Heart right ventricle (tissue), 16 donors: ENCODE measurements around the gene ALOX12B. TPM values are rescaled to one million over a fixed set of nuclear protein-coding genes. Genes with fewer than 3 reads are reported as not detected.
A peak's percentile ranks its signal among the peaks of the same experiment; 100 is the strongest.

ENCODE experiments used
- ATAC-seq, 8 donors: fragments of 200-7000 bp; cut with Tn5 transposase; one replicate each; pipeline ENCODE4 v1.9.1; 2020; ENCODE audit warnings: mild to moderate bottlenecking in 8 of 8, moderate library complexity in 8 of 8, moderate number of reproducible peaks in 1 of 8
- DNase-seq, 2 donors: peaks; one replicate each; pipeline ENCODE4 v3.0.0-alpha.2; 2020
- H3K27ac ChIP-seq, 10 donors: fragments of 200-600 bp; sonication (generic) in 2 of 10; one replicate each; pipeline versions ENCODE4 v1.5.0 to v1.8.0; 2020 to 2022; ENCODE audit warnings: mild to moderate bottlenecking in 3 of 10
- H3K27me3 ChIP-seq, 7 donors: fragments of 200-600 bp; one replicate each; pipeline ENCODE4 v1.8.0; 2021 to 2022; ENCODE audit warnings: mild to moderate bottlenecking in 2 of 7
- H3K36me3 ChIP-seq, 9 donors: fragments of 200-600 bp; sonication (generic) in 1 of 9; one replicate each; pipeline versions ENCODE4 v1.5.0 to v1.8.0; 2020 to 2022; ENCODE audit warnings: mild to moderate bottlenecking in 2 of 9
- H3K4me1 ChIP-seq, 9 donors: fragments of 200-600 bp; sonication (generic) in 1 of 9; one replicate each; pipeline versions ENCODE4 v1.5.0 to v1.8.0; 2020 to 2022; ENCODE audit warnings: mild to moderate bottlenecking in 4 of 9
- H3K4me3 ChIP-seq, 10 donors: fragments of 200-600 bp; sonication (generic) in 2 of 10; one replicate each; pipeline versions ENCODE4 v1.5.0 to v1.8.0; 2020 to 2022; ENCODE audit warnings: mild to moderate bottlenecking in 7 of 10, moderate library complexity in 2 of 10
- H3K9me3 ChIP-seq, 11 donors: fragments of 200-600 bp in 10 of 11; sonication (generic) in 2 of 11; one replicate each; pipeline versions ENCODE4 v1.5.0 to v1.8.0; 2013 to 2022; ENCODE audit warnings: mild to moderate bottlenecking in 2 of 11, control low read depth in 1 of 11, moderate library complexity in 1 of 11
- CTCF ChIP-seq, 9 donors: fragments of 200-600 bp; sonication (generic) in 2 of 9; IDR thresholded peaks; one replicate each; pipeline versions ENCODE4 v1.5.0 to v1.8.0; 2021 to 2022; ENCODE audit warnings: antibody characterized with exemption in 9 of 9, mild to moderate bottlenecking in 5 of 9, moderate library complexity in 1 of 9
- WGBS, 2 donors: extraction: QIAGEN DNeasy Blood & Tissue Kit; methylation state at CpG; one replicate each; pipeline ENCODE4 v1.1.7; 2013; ENCODE audit warnings: inconsistent platforms in 1 of 2; 5-methylcytosine and 5-hydroxymethylcytosine counted together
- intact Hi-C, 10 donors: fragments of 100-400 bp; cut with DNase I; formaldehyde crosslinking; loops; one replicate each; pipeline versions ENCODE4 v1.11.1 to v1.14.2; 2022
- long read RNA-seq, 3 donors: library from polyadenylated mRNA; unstranded; transcript quantifications; one replicate each; pipeline ENCODE4 v2.0.0, GENCODE V29; 2020 to 2021
- polyA plus RNA-seq, 2 donors: library from polyadenylated mRNA; stranded (reverse); fragments of 200-250 nt; gene quantifications; one replicate each; pipeline ENCODE4 v1.2.3, GENCODE V29; 2013
- total RNA-seq, 10 donors: library from RNA; stranded (reverse); fragmentation: NEBNext Ultra II Directional in 3 of 10; extraction: Animal tissue kit (Norgen Biotek cat#: 25700) in 3 of 10; gene quantifications; one replicate each; pipeline versions ENCODE4 v1.2.1 to v1.2.4, GENCODE V29; 2021 to 2023
- donor health status: Arrhythmogenic right ventricular cardiomyopathy.
- donor health status: ischemic (EF 13 %, LVEDD 7.1; RV severe dilation, severe dysfunction).
- donor health status: healthy with polysubstance abuse.
- donor health status: DM: no; HTN: yes; CAD: no.
- donor health status: DM: no; HTN: no; CAD: no.
- donor health status: ischemic (EF 25% LVEDD 6.9; RV normal size, moderate dysfunction).
- donor health status: ischemic (EF 25% LVEDD 5.7; RV mildly dilated, moderate dysfunction).
- donor health status: healthy.
- donor health status: DM: yes; HTN: yes; CAD: no.
- donor health status: Ischemic cardiomyopathy.
- donor health status: ischemic (EF 35%, LVEDD 5.7; RV mildly dilated, moderate dysfunction).
- donor health status: nonischemic (EF 11% LVEDD 7.7; RV severe dilation, severe dysfunction).
- donor health status: DM: yes; HTN: yes; CAD: no.
- donor health status: PGD.
- donor health status: ischemic (EF 29% LVEDD 5.4; RV normal size, mild dysfunction).
- donor health status: nonischemic (EF 23%, LVEDD 6.1; RV moderate dilation, normal function).

ALOX12B gene
- total RNA-seq = not detected
- not detected for polyA plus RNA-seq
- long read RNA-seq, donor 1 = 0 reads
- long read RNA-seq, donor 2 = 0 reads
- long read RNA-seq, donor 3 = 0 reads

- DNase-seq (no peak), ATAC-seq (peak in 1 of 8 donors; percentile 25)
- H3K9me3 ChIP-seq = no peaks in the 10 kb centered on the region
- no peak within 1 kb of the TSS for H3K4me3 ChIP-seq
- no peaks in the 10 kb centered on the region for H3K36me3 ChIP-seq
- TF ChIP-seq CTCF (IDR thresholded peaks at IDR 0.05) = no peak
- whole genome bisulfite sequencing, 2 donors = 76 to 85% methylated on average over 18 to 20 of the region's 20 CpGs
- peaks cover 0 to 86% (median 52%) of the 10 kb centered on the region in 7 donors for H3K27me3 ChIP-seq
- intact Hi-C loops = loop anchor here in 3 of 10 donors (10.0 kb wide), 1 partner anchor 217 kb away; no protein-coding TSS in a partner anchor
- no peaks in the 10 kb centered on the region for H3K4me1 ChIP-seq
- H3K27ac ChIP-seq = no peak within 1 kb of the TSS
Measured at GRCh38 chr17:8087075-8087951, at the start of gene ALOX12B. TSS of gene ALOX12B (minus strand) at chr17:8087716. CDS start at chr17:8087442, 274 bp downstream.

- WGBS, 2 donors = 89 to 91% methylated on average over 4 of the region's 4 CpGs
- H3K4me3 ChIP-seq = no peak overlapping the region
- intact Hi-C loops = no loop called here
- H3K27ac ChIP-seq = no peak overlapping the region
- no peak for TF ChIP-seq CTCF (IDR thresholded peaks at IDR 0.05)
- H3K27me3 ChIP-seq = peaks cover 0 to 15% (median 0%) of the 10 kb centered on the region in 7 donors
- no peak for DNase-seq
- H3K4me1 ChIP-seq = peaks cover under 1 to 14% (median 9%) of the 10 kb centered on the region in 9 donors
- H3K9me3 ChIP-seq = no peaks in the 10 kb centered on the region
- no peaks in the 10 kb centered on the region for H3K36me3 ChIP-seq
- no peak for ATAC-seq
Measured at GRCh38 chr17:8133941-8134340, 46.4 kb upstream of the ALOX12B start.

- Histone ChIP-seq H3K4me1 (peaks cover 0 to 10% (median 8%) of the 10 kb centered on the region in 9 donors), H3K36me3 (no peaks in the 10 kb centered on the region), H3K9me3 (no peaks in the 10 kb centered on the region), H3K27me3 (peaks cover 0 to 21% (median 0%) of the 10 kb centered on the region in 7 donors), H3K27ac (no peak overlapping the region), H3K4me3 (no peak overlapping the region)
- DNase-seq (no peak), ATAC-seq (no peak)
- intact Hi-C loops = no loop called here
- no peak for TF ChIP-seq CTCF (IDR thresholded peaks at IDR 0.05)
- WGBS, 2 donors = 68 to 70% methylated on average over 12 of the region's 12 CpGs
Measured at GRCh38 chr17:8133399-8133798, 45.9 kb upstream of the ALOX12B start.

- Histone ChIP-seq H3K27ac (no peak overlapping the region), H3K36me3 (no peaks in the 10 kb centered on the region), H3K27me3 (peaks cover 0 to 34% (median 8%) of the 10 kb centered on the region in 7 donors), H3K4me1 (peaks cover 0 to 8% (median 5%) of the 10 kb centered on the region in 9 donors), H3K9me3 (no peaks in the 10 kb centered on the region), H3K4me3 (no peak overlapping the region)
- 57 to 69% methylated on average over 3 of the region's 3 CpGs for WGBS, 2 donors
- TF ChIP-seq CTCF (IDR thresholded peaks at IDR 0.05) = no peak
- intact Hi-C loops = no loop called here
- DNase-seq = no peak
- ATAC-seq = no peak
Measured at GRCh38 chr17:8131844-8132441, 44.4 kb upstream of the ALOX12B start.
